Panc1 (cell line): ENCODE measurements around the gene ZNF326. TPM values are rescaled to one million over a fixed set of nuclear protein-coding genes. Genes with fewer than 3 reads are reported as not detected.
A peak's percentile ranks its signal among the peaks of the same experiment; 100 is the strongest.

ENCODE experiments used
- ATAC-seq: fragments of 200-7000 bp; cut with Tn5 transposase; 2 replicates; pipeline ENCODE4 v1.9.1; 2020; ENCODE audit warnings: mild to moderate bottlenecking, moderate library complexity
- BruUV-seq: library from RNA; stranded (reverse); fragments of 400-500 nt; replicated peaks from 2 replicates; lab custom pipeline; 2021; lab: Mats Ljungman, UMichigan
- CTCF ChIA-PET: fragments of 300-600 bp; sonication (Branson Sonifier 250); formaldehyde crosslinking; loops from one replicate; lab custom pipeline; 2022; ENCODE audit warnings: antibody characterized with exemption; lab: Charles Lee
- POLR2A ChIA-PET: fragments of 300-600 bp; sonication (Branson Sonifier 250); formaldehyde crosslinking; loops from one replicate; lab custom pipeline; 2022; ENCODE audit warnings: antibody characterized with exemption; lab: Charles Lee
- DNase-seq: peaks from one replicate; pipeline ENCODE4 v3.0.0-alpha.2; 2010; ENCODE audit warnings: low read depth, low spot score
- H3K27ac ChIP-seq: 2 replicates; pipeline ENCODE4 v1.5.1; 2011; ENCODE audit warnings: mild to moderate bottlenecking, low read length, inconsistent platforms
- H3K27me3 ChIP-seq: fragments of 200-500 bp; sonication (Bioruptor generic); 2 replicates; pipeline ENCODE4 v1.6.0; 2014; ENCODE audit warnings: low read length, inconsistent platforms; ENCODE audit not compliant: control insufficient read depth, insufficient read depth
- H3K36me3 ChIP-seq: fragments of 200-500 bp; sonication (Bioruptor generic); 2 replicates; pipeline ENCODE4 v1.5.1; 2014; ENCODE audit warnings: inconsistent platforms, mild to moderate bottlenecking, low read length, moderate library complexity; ENCODE audit not compliant: control insufficient read depth, insufficient read depth
- H3K4me1 ChIP-seq: 2 replicates; pipeline ENCODE4 v1.5.1; 2011; ENCODE audit warnings: inconsistent platforms, mild to moderate bottlenecking, low read length, moderate library complexity; ENCODE audit not compliant: control insufficient read depth, insufficient read depth
- H3K4me3 ChIP-seq, 2 experiments: 2 replicates each; pipeline ENCODE4 v1.5.1; 2011 to 2012; ENCODE audit warnings: low read depth in 2 of 2, low read length in 2 of 2, mild to moderate bottlenecking in 2 of 2, inconsistent platforms in 1 of 2, moderate library complexity in 1 of 2
- H3K9me3 ChIP-seq: fragments of 200-500 bp; sonication (Bioruptor generic); 2 replicates; pipeline ENCODE4 v1.5.1; 2014; ENCODE audit warnings: low read depth, mild to moderate bottlenecking, inconsistent platforms, low read length, moderate library complexity; ENCODE audit not compliant: control insufficient read depth, insufficient read depth
- POLR2AphosphoS5 ChIP-seq: IDR thresholded peaks from 2 replicates; pipeline ENCODE4 v1.6.1; 2012; ENCODE audit warnings: mild to moderate bottlenecking, low read depth, low read length, moderate library complexity
- REST ChIP-seq, 2 experiments: IDR thresholded peaks; 2 replicates each; pipeline ENCODE4 v1.6.1; 2011 to 2012; ENCODE audit warnings: low read depth in 2 of 2, control low read depth in 1 of 2, low read length in 1 of 2, mild to moderate bottlenecking in 1 of 2, moderate library complexity in 1 of 2; ENCODE audit not compliant: insufficient read depth in 1 of 2
- SIN3A ChIP-seq: IDR thresholded peaks from 2 replicates; pipeline ENCODE4 v1.6.1; 2012; ENCODE audit warnings: low read depth, mild to moderate bottlenecking, low read length, moderate library complexity, borderline replicate concordance; ENCODE audit not compliant: insufficient read depth
- TCF7L2 ChIP-seq: IDR thresholded peaks from 2 replicates; pipeline ENCODE4 v1.6.1; 2011; ENCODE audit warnings: mild to moderate bottlenecking, low read depth, low read length, inconsistent platforms
- in situ Hi-C: cut with HindIII; loops from 2 replicates; pipeline ENCODE4 v1.10.0; 2016; ENCODE audit warnings: low sequenced_read_pairs, low pct_unique_long_range_greater_than_20kb
- intact Hi-C: fragments of 100-400 bp; cut with micrococcal nuclease; formaldehyde crosslinking; loops from one replicate; pipeline ENCODE4 v1.10.0; 2022; ENCODE audit not compliant: unreplicated experiment
- total RNA-seq: library from RNA; stranded (reverse); gene quantifications from one replicate; pipeline ENCODE4 v1.2.1, GENCODE V29; 2021; ENCODE audit not compliant: unreplicated experiment
- TF ChIP-seq, protein P1 (sequence below): fragments of 450-650 bp; IDR thresholded peaks from 2 replicates; pipeline ENCODE4 v1.5.1; 2017; ENCODE audit warnings: mild to moderate bottlenecking

ZNF326 gene
- total RNA-seq, 1 experiment from 2014 or later = 19.7 TPM

- Histone ChIP-seq H3K27ac (peak overlapping the region; percentile 91), H3K4me3 (peak overlapping the region; percentile 73 to 74), H3K4me1 (peaks cover 10% of the 10 kb centered on the region), H3K36me3 (peaks cover 2% of the 10 kb centered on the region), H3K9me3 (no peaks in the 10 kb centered on the region), H3K27me3 (no peaks in the 10 kb centered on the region)
- DNase-seq = no peak
- CTCF ChIA-PET = interaction anchor here (0.8 kb wide), 1 partner anchor 190 kb away, joined by 3 read pairs; no protein-coding TSS in a partner anchor
- TF ChIP-seq SIN3A = no peak
- TF ChIP-seq, protein P1, sequence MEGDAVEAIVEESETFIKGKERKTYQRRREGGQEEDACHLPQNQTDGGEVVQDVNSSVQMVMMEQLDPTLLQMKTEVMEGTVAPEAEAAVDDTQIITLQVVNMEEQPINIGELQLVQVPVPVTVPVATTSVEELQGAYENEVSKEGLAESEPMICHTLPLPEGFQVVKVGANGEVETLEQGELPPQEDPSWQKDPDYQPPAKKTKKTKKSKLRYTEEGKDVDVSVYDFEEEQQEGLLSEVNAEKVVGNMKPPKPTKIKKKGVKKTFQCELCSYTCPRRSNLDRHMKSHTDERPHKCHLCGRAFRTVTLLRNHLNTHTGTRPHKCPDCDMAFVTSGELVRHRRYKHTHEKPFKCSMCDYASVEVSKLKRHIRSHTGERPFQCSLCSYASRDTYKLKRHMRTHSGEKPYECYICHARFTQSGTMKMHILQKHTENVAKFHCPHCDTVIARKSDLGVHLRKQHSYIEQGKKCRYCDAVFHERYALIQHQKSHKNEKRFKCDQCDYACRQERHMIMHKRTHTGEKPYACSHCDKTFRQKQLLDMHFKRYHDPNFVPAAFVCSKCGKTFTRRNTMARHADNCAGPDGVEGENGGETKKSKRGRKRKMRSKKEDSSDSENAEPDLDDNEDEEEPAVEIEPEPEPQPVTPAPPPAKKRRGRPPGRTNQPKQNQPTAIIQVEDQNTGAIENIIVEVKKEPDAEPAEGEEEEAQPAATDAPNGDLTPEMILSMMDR = no peak
- TF ChIP-seq TCF7L2 = no peak
- no peak for TF ChIP-seq POLR2AphosphoS5
- TF ChIP-seq REST (IDR thresholded peaks at IDR 0.05; ENCODE audit: insufficient read depth in 1 of 2, low read depth in 2 of 2, low read length in 1 of 2) = no peak
- in situ Hi-C loops (no loop called here), intact Hi-C loops (no loop called here)
- no peak for ATAC-seq
- POLR2A ChIA-PET = no interaction called here
- TSS peak; percentile 97 for BruUV-seq
These were observed 592 bp upstream of the ZNF326 start for GRCh38 chr1:89994231-89994804.

DNA sequence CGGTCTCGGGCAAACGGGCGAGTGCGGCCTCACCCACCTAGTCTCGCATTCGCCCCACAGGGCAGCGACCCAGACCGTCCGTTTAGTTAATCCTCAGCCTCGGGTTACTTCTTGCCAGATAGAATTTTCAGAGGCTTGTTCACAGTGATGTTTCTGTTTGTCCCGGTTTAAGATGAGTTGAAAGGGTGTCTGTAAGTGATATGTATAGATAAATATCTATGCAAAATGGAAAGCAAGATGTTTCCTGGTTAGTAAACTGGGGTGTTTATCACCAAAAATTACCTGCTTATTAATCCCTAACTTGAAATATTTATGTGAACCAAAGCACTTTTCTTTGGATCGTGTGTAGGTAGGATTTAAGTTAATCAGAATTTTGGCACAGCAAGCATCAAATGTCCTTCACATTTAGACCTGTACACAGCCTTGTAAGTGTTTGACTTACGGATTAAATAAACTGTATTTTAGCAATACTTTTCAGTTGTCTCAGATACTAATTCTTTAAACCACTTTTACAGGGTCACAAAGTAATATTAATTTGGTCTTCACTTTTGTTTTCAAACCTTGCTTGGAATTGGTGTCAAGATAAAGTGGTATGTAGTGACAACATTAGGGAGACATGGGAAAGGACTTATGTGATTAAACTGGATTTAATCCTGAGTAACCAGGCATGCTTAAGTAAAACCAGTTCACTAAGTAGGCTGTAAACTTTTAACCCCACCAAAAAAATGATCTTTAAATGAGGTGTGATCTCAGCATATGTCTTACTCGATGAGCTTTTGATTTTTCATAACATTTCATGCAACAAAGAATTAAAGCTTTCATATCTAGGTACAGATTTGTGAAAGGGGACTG, 914 bp downstream of the ZNF326 start:
- H3K27me3 ChIP-seq = no peaks in the 10 kb centered on the region
- no peak for ATAC-seq
- CTCF ChIA-PET = no interaction called here

More for the DNA sequence above, 914 bp downstream of the ZNF326 start:
- Histone ChIP-seq H3K9me3 (no peaks in the 10 kb centered on the region), H3K27ac (peak overlapping the region; percentile 89), H3K4me1 (peaks cover 10% of the 10 kb centered on the region), H3K36me3 (peaks cover 2% of the 10 kb centered on the region), H3K4me3 (peak overlapping the region; percentile 73 to 74)
- DNase-seq = no peak
- no peak for TF ChIP-seq POLR2AphosphoS5
- TF ChIP-seq SIN3A = no peak
- no peak for TF ChIP-seq REST (IDR thresholded peaks at IDR 0.05; ENCODE audit: insufficient read depth in 1 of 2, low read depth in 2 of 2, low read length in 1 of 2)
- TF ChIP-seq, protein P1 = no peak
- TF ChIP-seq TCF7L2 = no peak
- in situ Hi-C loops = no loop called here
- POLR2A ChIA-PET = no interaction called here
- intact Hi-C loops = no loop called here
- BruUV-seq = no TSS peak
